ENCODE results near the gene YWHAB. TPM values are rescaled to one million over a fixed set of nuclear protein-coding genes. Genes with fewer than 3 reads are reported as not detected.

YWHAB gene
- total RNA-seq, 1 experiment from 2014 or later = 95.5 TPM

GRCh38 chr20:44911264-44911921 lies 25.9 kb downstream of the YWHAB start:
- H3K27me3 ChIP-seq (replicated peaks) = no peaks in the 10 kb centered on the region
- peak; percentile 31 to 68 for DNase-seq (ENCODE audit: low read depth in 1 of 2, low spot score in 2 of 2)
- no peak overlapping the region for H3K27ac ChIP-seq
- no peaks in the 10 kb centered on the region for H3K9me3 ChIP-seq (replicated peaks)
- peaks cover 16% of the 10 kb centered on the region for H3K4me1 ChIP-seq (replicated peaks)
- H3K4me3 ChIP-seq = no peak overlapping the region
- peaks cover 46% of the 10 kb centered on the region for H3K36me3 ChIP-seq

GRCh38 chr20:44912189-44912588 lies 26.7 kb downstream of the YWHAB start:
- Histone ChIP-seq H3K4me1 (replicated peaks) (peaks cover 16% of the 10 kb centered on the region), H3K9me3 (replicated peaks) (no peaks in the 10 kb centered on the region), H3K27ac (no peak overlapping the region), H3K36me3 (peaks cover 44% of the 10 kb centered on the region), H3K27me3 (replicated peaks) (no peaks in the 10 kb centered on the region), H3K4me3 (no peak overlapping the region)
- no peak for DNase-seq (ENCODE audit: low read depth in 1 of 2, low spot score in 2 of 2)

GRCh38 chr20:44914924-44915323 lies 29.4 kb downstream of the YWHAB start:
- no peak overlapping the region for H3K4me3 ChIP-seq
- H3K27me3 ChIP-seq (replicated peaks) = no peaks in the 10 kb centered on the region
- no peak overlapping the region for H3K27ac ChIP-seq
- no peak for DNase-seq (ENCODE audit: low read depth in 1 of 2, low spot score in 2 of 2)
- no peaks in the 10 kb centered on the region for H3K9me3 ChIP-seq (replicated peaks)
- peaks cover 31% of the 10 kb centered on the region for H3K36me3 ChIP-seq
- H3K4me1 ChIP-seq (replicated peaks) = peaks cover 11% of the 10 kb centered on the region

GRCh38 chr20:44916586-44916985 lies 31.1 kb downstream of the YWHAB start:
- H3K36me3 ChIP-seq = peaks cover 35% of the 10 kb centered on the region
- H3K4me3 ChIP-seq = no peak overlapping the region
- H3K9me3 ChIP-seq (replicated peaks) = no peaks in the 10 kb centered on the region
- H3K27me3 ChIP-seq (replicated peaks) = no peaks in the 10 kb centered on the region
- DNase-seq (ENCODE audit: low read depth in 1 of 2, low spot score in 2 of 2) = no peak
- no peak overlapping the region for H3K27ac ChIP-seq
- peaks cover under 1% of the 10 kb centered on the region; the same call in 1 of the 2 replicates for H3K4me1 ChIP-seq (replicated peaks)

- Histone ChIP-seq H3K9me3 (replicated peaks) (no peaks in the 10 kb centered on the region), H3K4me1 (replicated peaks) (no peaks in the 10 kb centered on the region), H3K27ac (no peak overlapping the region), H3K27me3 (replicated peaks) (no peaks in the 10 kb centered on the region), H3K36me3 (peaks cover 35% of the 10 kb centered on the region), H3K4me3 (no peak overlapping the region)
- no peak for DNase-seq (ENCODE audit: low read depth in 1 of 2, low spot score in 2 of 2)
Measured at GRCh38 chr20:44917399-44917798, 31.9 kb downstream of the YWHAB start.

DNA sequence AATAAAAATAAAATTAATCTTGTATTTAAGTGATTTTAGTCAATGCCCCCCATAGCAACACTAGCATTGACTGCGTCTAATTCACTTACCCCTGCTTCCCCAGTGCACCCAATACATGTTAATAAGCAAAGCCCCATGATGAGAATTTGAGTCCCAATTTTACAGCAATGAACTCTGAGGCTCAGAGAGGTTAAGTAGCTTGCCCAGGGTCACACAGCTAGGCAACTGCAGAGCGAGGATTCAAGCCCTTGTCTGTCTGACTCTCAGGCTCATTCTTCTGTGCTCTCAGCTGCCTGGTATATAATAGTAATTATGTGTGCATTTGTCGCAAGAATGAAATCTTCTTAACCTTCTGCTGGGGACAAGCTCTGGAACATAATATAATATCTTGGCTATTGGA lies 32.8 kb downstream of the YWHAB start:
- Histone ChIP-seq H3K36me3 (peaks cover 34% of the 10 kb centered on the region), H3K27me3 (replicated peaks) (no peaks in the 10 kb centered on the region), H3K4me3 (no peak overlapping the region), H3K27ac (no peak overlapping the region), H3K9me3 (replicated peaks) (no peaks in the 10 kb centered on the region), H3K4me1 (replicated peaks) (no peaks in the 10 kb centered on the region)
- no peak for DNase-seq (ENCODE audit: low read depth in 1 of 2, low spot score in 2 of 2)

DNA sequence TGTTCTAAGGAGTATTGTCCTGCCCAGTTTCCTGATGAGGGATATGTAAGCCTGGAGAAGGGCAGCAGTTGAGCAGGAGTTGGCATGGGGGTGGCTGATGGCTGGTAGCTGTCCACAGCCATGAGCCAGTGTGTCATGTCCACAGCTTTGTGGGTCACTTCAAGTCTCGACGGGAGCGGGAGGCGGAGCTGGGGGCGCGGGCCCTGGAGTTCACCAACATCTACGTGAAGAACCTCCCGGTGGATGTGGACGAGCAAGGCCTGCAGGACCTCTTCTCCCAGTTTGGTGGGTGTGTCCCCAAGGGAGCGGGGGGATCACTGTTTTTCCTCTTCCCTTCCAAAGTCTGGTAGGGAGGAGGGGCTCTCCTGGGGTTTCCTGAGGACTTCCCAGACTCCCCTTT lies 33.3 kb downstream of the YWHAB start:
- no peaks in the 10 kb centered on the region for H3K27me3 ChIP-seq (replicated peaks)
- no peaks in the 10 kb centered on the region for H3K9me3 ChIP-seq (replicated peaks)
- H3K4me1 ChIP-seq (replicated peaks) = no peaks in the 10 kb centered on the region

GRCh38 chr20:44921447-44921846 lies 35.9 kb downstream of the YWHAB start:
- H3K27me3 ChIP-seq (replicated peaks) = no peaks in the 10 kb centered on the region
- no peak overlapping the region for H3K27ac ChIP-seq
- H3K36me3 ChIP-seq = peaks cover 18% of the 10 kb centered on the region
- no peak for DNase-seq (ENCODE audit: low read depth in 1 of 2, low spot score in 2 of 2)
- H3K4me3 ChIP-seq = no peak overlapping the region
- H3K4me1 ChIP-seq (replicated peaks) = no peaks in the 10 kb centered on the region
- no peaks in the 10 kb centered on the region for H3K9me3 ChIP-seq (replicated peaks)

More for the DNA sequence above, 33.3 kb downstream of the YWHAB start:
- no peak overlapping the region for H3K4me3 ChIP-seq
- H3K27ac ChIP-seq = no peak overlapping the region
- no peak for DNase-seq (ENCODE audit: low read depth in 1 of 2, low spot score in 2 of 2)
- peaks cover 30% of the 10 kb centered on the region for H3K36me3 ChIP-seq

DNA sequence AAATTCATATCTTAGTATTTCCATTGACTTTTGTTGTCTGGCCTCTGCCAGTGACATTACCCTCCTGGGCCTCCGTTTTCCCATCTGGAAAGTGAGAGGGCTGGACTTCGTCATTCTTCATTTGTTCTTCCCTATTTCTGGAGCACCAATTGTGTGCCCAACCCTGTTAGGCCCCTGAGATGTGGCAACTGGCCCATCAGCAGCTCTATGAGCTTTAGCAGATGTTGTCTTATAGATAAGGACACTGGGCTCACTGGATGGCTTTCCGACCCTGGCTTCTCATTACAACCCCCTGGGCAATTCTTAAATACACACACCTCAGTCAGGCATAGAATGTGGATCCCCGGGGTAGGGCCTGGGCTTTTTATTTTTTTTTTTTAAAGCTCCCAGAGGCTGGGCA lies 39.0 kb downstream of the YWHAB start:
- no peaks in the 10 kb centered on the region for H3K9me3 ChIP-seq (replicated peaks)
- no peak overlapping the region for H3K4me3 ChIP-seq
- H3K36me3 ChIP-seq = peaks cover 9% of the 10 kb centered on the region; the same call in 1 of the 2 replicates
- no peak for DNase-seq (ENCODE audit: low read depth in 1 of 2, low spot score in 2 of 2)
- no peak overlapping the region for H3K27ac ChIP-seq
- H3K27me3 ChIP-seq (replicated peaks) = no peaks in the 10 kb centered on the region
- no peaks in the 10 kb centered on the region for H3K4me1 ChIP-seq (replicated peaks)

GRCh38 chr20:44928595-44928994 lies 43.1 kb downstream of the YWHAB start:
- Histone ChIP-seq H3K27ac (no peak overlapping the region), H3K27me3 (replicated peaks) (no peaks in the 10 kb centered on the region)
- no peak for DNase-seq (ENCODE audit: low read depth in 1 of 2, low spot score in 2 of 2)

GRCh38 chr20:44930517-44931168 lies 45.1 kb downstream of the YWHAB start:
- Histone ChIP-seq H3K36me3 (peaks cover 34% of the 10 kb centered on the region; the same call in 1 of the 2 replicates), H3K27me3 (replicated peaks) (no peaks in the 10 kb centered on the region), H3K9me3 (replicated peaks) (no peaks in the 10 kb centered on the region), H3K4me1 (replicated peaks) (no peaks in the 10 kb centered on the region), H3K4me3 (no peak overlapping the region), H3K27ac (no peak overlapping the region)
- no peak for DNase-seq (ENCODE audit: low read depth in 1 of 2, low spot score in 2 of 2)

More at GRCh38 chr20:44928595-44928994, 43.1 kb downstream of the YWHAB start:
- peaks cover 21% of the 10 kb centered on the region; the same call in 1 of the 2 replicates for H3K36me3 ChIP-seq
- no peak overlapping the region for H3K4me3 ChIP-seq
- H3K9me3 ChIP-seq (replicated peaks) = no peaks in the 10 kb centered on the region
- H3K4me1 ChIP-seq (replicated peaks) = no peaks in the 10 kb centered on the region

DNA sequence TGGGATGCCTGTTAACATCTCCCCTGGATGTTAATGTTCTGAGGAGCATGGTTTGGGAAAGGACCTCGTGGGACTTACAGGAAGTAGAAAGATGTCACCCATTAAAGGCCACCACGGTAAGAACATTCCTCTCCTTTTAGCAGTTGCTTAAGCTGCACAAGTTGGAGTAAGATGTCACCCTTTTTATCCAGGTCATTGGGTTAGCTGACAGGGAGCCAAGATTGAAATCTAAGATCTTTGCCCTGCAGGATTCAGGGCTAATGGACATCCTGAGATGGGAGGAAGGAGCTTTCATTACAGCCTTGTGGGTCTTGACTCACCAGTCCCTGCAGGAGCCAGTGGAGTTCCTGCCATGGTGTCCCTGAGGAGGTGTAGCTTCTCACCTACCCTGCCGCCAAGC lies 46.4 kb downstream of the YWHAB start:
- no peak for DNase-seq (ENCODE audit: low read depth in 1 of 2, low spot score in 2 of 2)
- H3K4me3 ChIP-seq = no peak overlapping the region
- H3K27ac ChIP-seq = no peak overlapping the region

DNA sequence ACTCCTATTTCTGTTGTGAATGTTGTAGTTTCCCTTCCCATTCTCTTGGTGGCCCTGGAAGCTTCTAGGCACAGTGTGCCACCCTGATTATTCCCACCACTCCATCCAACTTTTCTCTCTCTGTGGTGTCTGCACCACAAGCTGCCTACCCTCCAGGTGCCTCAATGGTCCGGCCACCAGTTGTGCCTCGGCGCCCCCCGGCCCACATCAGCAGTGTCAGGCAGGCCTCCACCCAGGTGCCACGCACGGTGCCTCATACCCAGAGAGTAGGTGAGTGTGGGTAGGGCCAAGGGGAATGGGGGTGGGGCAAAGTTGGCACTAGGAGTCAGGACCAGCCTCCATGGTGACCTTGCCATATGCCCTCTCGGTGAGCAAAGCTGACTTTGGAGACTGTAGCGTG lies 47.4 kb downstream of the YWHAB start:
- Histone ChIP-seq H3K27ac (no peak overlapping the region), H3K36me3 (peaks cover 42% of the 10 kb centered on the region; the same call in 1 of the 2 replicates), H3K27me3 (replicated peaks) (no peaks in the 10 kb centered on the region), H3K4me1 (replicated peaks) (no peaks in the 10 kb centered on the region), H3K4me3 (no peak overlapping the region), H3K9me3 (replicated peaks) (no peaks in the 10 kb centered on the region)
- DNase-seq (ENCODE audit: low read depth in 1 of 2, low spot score in 2 of 2) = no peak

More for the DNA sequence above, 46.4 kb downstream of the YWHAB start:
- Histone ChIP-seq H3K27me3 (replicated peaks) (no peaks in the 10 kb centered on the region), H3K9me3 (replicated peaks) (no peaks in the 10 kb centered on the region), H3K36me3 (peaks cover 42% of the 10 kb centered on the region; the same call in 1 of the 2 replicates), H3K4me1 (replicated peaks) (no peaks in the 10 kb centered on the region)

DNA sequence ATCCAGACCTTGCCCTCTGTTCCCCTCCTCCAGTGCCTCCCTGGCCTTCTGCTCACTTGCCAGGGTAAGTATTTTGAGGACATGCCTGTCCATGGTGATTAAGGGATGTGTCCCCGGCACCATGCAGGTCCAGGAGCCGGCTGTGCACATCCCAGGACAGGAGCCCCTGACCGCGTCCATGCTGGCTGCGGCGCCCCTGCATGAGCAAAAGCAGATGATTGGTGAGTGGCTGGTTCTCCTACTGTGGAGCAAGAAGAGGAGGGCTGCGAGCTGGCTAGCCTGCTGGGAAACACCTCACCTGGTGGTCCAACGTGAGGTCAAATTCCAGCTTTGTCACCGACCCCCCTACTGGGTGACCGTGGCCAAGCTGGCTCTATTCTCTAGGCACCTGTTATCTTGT lies 51.0 kb downstream of the YWHAB start:
- Histone ChIP-seq H3K9me3 (replicated peaks) (no peaks in the 10 kb centered on the region), H3K27ac (no peak overlapping the region), H3K4me1 (replicated peaks) (no peaks in the 10 kb centered on the region), H3K4me3 (no peak overlapping the region), H3K36me3 (peaks cover 49% of the 10 kb centered on the region), H3K27me3 (replicated peaks) (no peaks in the 10 kb centered on the region)
- no peak for DNase-seq (ENCODE audit: low read depth in 1 of 2, low spot score in 2 of 2)

Data from SJSA1 (cell line).